Pancreas (tissue), 10 donors: ENCODE results near the gene KRTAP4-4. TPM values are rescaled to one million over a fixed set of nuclear protein-coding genes. Genes with fewer than 3 reads are reported as not detected.
"Not testable (repeated sequence)": the region's sequence is repeated elsewhere in the genome, so short reads cannot be mapped to it uniquely, and the experiment has no call there.

Experiments used
- ATAC-seq, 4 donors: fragments of 200-7000 bp; cut with Tn5 transposase; one replicate each; pipeline versions ENCODE4 v1.8.0 to v1.9.1; 2020; ENCODE audit warnings: mild to moderate bottlenecking in 4 of 4, moderate library complexity in 4 of 4
- DNase-seq, 6 donors: peaks; one replicate each; pipeline ENCODE4 v3.0.0-alpha.2; 2020
- FAIRE-seq: peaks from 2 replicates; lab custom pipeline; 2012; peaks lifted over from hg19 to GRCh38; lab: Jason Lieb, UNC
- H3K27ac ChIP-seq, 4 donors: fragments of 200-600 bp; sonication (generic); 1 replicate in 3 of 4; 2 replicates in 1 of 4; pipeline versions ENCODE4 v1.5.0 to v1.8.0; 2020
- H3K27me3 ChIP-seq, 4 donors: fragments of 200-600 bp; one replicate each; pipeline ENCODE4 v1.8.0; 2021
- H3K36me3 ChIP-seq, 3 donors: fragments of 200-600 bp; sonication (generic) in 1 of 3; one replicate each; pipeline versions ENCODE4 v1.5.0 to v1.8.0; 2020 to 2021
- H3K4me1 ChIP-seq, 3 donors: fragments of 200-600 bp; one replicate each; pipeline ENCODE4 v1.8.0; 2021
- H3K4me3 ChIP-seq, 4 donors: fragments of 200-600 bp; sonication (generic) in 2 of 4; one replicate each; pipeline versions ENCODE4 v1.5.0 to v1.8.0; 2020 to 2021
- H3K9me3 ChIP-seq, 4 donors: fragments of 200-600 bp; one replicate each; pipeline ENCODE4 v1.8.0; 2021
- WGBS, 2 donors: extraction: QIAGEN DNeasy Blood & Tissue Kit; methylation state at CpG; one replicate each; pipeline ENCODE4 v1.1.7; 2013; 5-methylcytosine and 5-hydroxymethylcytosine counted together
- intact Hi-C, 3 donors: fragments of 100-400 bp; cut with DNase I; formaldehyde crosslinking; loops; one replicate each; pipeline versions ENCODE4 v1.11.1 to v1.14.2; 2022
- polyA plus RNA-seq, 2 donors: library from polyadenylated mRNA; stranded (reverse); fragments of 200-250 nt; gene quantifications; one replicate each; pipeline ENCODE4 v1.2.3, GENCODE V29; 2013
- total RNA-seq, 6 donors: library from RNA; stranded (reverse); fragmentation: NEBNext Ultra II Directional in 4 of 6; extraction: Animal tissue kit (Norgen Biotek cat#: 25700) in 4 of 6; gene quantifications; one replicate each; pipeline versions ENCODE4 v1.2.1 to v1.2.4, GENCODE V29; 2021 to 2023
- TF ChIP-seq, protein P1 (sequence below), 4 donors: fragments of 200-600 bp; sonication (generic) in 3 of 4; IDR thresholded peaks; one replicate each; pipeline versions ENCODE4 v1.5.0 to v1.8.0; 2021; ENCODE audit warnings: antibody characterized with exemption in 4 of 4
- donor health status: healthy with polysubstance abuse.
- donor health status: DM: no; HTN: no; CAD: no; lungs with moderate emphysema.
- donor health status: DM: no; HTN: no; CAD: no.
- donor health status: control.
- donor health status: control.
- donor health status: Bipolar disorder and iron deficiency.
- donor health status: DM: yes; HTN: yes; CAD: no.
- donor health status: DM: no; HTN: no; CAD: no.
- donor health status: DM: no; HTN: no; CAD: no.
- donor health status: DM: yes; HTN: yes; CAD: no.

The KRTAP4-4 gene
- total RNA-seq (not detected), polyA plus RNA-seq (not detected)

GRCh38 chr17:41160648-41161047 lies at the start of gene KRTAP4-4:
Gene KRTAP4-4, minus strand, starts transcription at chr17:41160748. Its CDS starts 57 bp downstream, at chr17:41160691.
- no peaks in the 10 kb centered on the region for H3K9me3 ChIP-seq
- intact Hi-C loops, result no loop called here
- DNase-seq (no peak), ATAC-seq (no peak), FAIRE-seq (no peak)
- H3K4me3 ChIP-seq, result no peak within 1 kb of the TSS
- H3K36me3 ChIP-seq, result no peaks in the 10 kb centered on the region
- H3K27me3 ChIP-seq, result peaks cover 0 to 4% (median 0%) of the 10 kb centered on the region in 4 donors
- 86 to 95% methylated on average over 1 of the region's 1 CpG for WGBS, 2 donors
- TF ChIP-seq, protein P1, sequence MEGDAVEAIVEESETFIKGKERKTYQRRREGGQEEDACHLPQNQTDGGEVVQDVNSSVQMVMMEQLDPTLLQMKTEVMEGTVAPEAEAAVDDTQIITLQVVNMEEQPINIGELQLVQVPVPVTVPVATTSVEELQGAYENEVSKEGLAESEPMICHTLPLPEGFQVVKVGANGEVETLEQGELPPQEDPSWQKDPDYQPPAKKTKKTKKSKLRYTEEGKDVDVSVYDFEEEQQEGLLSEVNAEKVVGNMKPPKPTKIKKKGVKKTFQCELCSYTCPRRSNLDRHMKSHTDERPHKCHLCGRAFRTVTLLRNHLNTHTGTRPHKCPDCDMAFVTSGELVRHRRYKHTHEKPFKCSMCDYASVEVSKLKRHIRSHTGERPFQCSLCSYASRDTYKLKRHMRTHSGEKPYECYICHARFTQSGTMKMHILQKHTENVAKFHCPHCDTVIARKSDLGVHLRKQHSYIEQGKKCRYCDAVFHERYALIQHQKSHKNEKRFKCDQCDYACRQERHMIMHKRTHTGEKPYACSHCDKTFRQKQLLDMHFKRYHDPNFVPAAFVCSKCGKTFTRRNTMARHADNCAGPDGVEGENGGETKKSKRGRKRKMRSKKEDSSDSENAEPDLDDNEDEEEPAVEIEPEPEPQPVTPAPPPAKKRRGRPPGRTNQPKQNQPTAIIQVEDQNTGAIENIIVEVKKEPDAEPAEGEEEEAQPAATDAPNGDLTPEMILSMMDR (IDR thresholded peaks at IDR 0.05), result no peak
- H3K27ac ChIP-seq, result no peak within 1 kb of the TSS
- no peaks in the 10 kb centered on the region for H3K4me1 ChIP-seq

GRCh38 chr17:41199421-41200078 lies 39.0 kb upstream of the KRTAP4-4 start:
- intact Hi-C loops, result no loop called here
- DNase-seq (no peak), ATAC-seq (no peak), FAIRE-seq (no peak)
- Histone ChIP-seq H3K4me1 (no peaks in the 10 kb centered on the region), H3K9me3 (no peaks in the 10 kb centered on the region), H3K36me3 (no peaks in the 10 kb centered on the region), H3K27me3 (no peaks in the 10 kb centered on the region), H3K27ac (no peak overlapping the region), H3K4me3 (no peak overlapping the region)
- TF ChIP-seq, protein P1 (IDR thresholded peaks at IDR 0.05), result no peak
- WGBS, 2 donors, result 34 to 49% methylated on average over 5 of the region's 5 CpGs

GRCh38 chr17:41196068-41196467 lies 35.5 kb upstream of the KRTAP4-4 start:
- intact Hi-C loops, result no loop called here
- Histone ChIP-seq H3K36me3 (no peaks in the 10 kb centered on the region), H3K27me3 (no peaks in the 10 kb centered on the region), H3K9me3 (no peaks in the 10 kb centered on the region), H3K4me1 (no peaks in the 10 kb centered on the region), H3K4me3 (no peak overlapping the region), H3K27ac (no peak overlapping the region)
- 18 to 25% methylated on average over 1 of the region's 1 CpG for WGBS, 2 donors
- ATAC-seq, result no peak
- FAIRE-seq, result no peak
- no peak for DNase-seq
- TF ChIP-seq, protein P1 (IDR thresholded peaks at IDR 0.05), result no peak

DNA sequence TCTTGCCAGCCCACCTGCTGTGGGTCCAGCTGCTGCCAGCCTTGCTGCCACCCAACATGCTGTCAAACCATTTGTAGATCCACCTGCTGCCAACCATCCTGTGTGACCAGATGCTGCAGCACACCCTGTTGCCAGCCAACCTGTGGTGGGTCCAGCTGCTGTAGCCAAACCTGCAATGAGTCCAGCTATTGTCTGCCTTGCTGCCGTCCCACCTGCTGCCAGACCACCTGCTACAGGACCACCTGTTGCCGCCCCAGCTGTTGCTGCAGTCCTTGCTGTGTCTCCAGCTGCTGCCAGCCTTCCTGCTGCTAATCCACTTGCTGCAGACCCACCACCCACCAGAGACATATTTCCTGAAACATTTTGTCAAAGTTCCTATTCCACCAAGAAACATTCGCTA lies 29.8 kb upstream of the KRTAP4-4 start:
- DNase-seq, result no peak
- H3K27ac ChIP-seq, result no peak overlapping the region
- intact Hi-C loops, result no loop called here
- TF ChIP-seq, protein P1 (IDR thresholded peaks at IDR 0.05), result no peak
- H3K4me3 ChIP-seq, result no peak overlapping the region
- H3K27me3 ChIP-seq, result no peaks in the 10 kb centered on the region
- no peaks in the 10 kb centered on the region for H3K4me1 ChIP-seq
- ATAC-seq, result no peak
- H3K9me3 ChIP-seq, result no peaks in the 10 kb centered on the region
- no peak for FAIRE-seq
- 66 to 67% methylated on average over 3 of the region's 3 CpGs for WGBS, 2 donors
- no peaks in the 10 kb centered on the region for H3K36me3 ChIP-seq

DNA sequence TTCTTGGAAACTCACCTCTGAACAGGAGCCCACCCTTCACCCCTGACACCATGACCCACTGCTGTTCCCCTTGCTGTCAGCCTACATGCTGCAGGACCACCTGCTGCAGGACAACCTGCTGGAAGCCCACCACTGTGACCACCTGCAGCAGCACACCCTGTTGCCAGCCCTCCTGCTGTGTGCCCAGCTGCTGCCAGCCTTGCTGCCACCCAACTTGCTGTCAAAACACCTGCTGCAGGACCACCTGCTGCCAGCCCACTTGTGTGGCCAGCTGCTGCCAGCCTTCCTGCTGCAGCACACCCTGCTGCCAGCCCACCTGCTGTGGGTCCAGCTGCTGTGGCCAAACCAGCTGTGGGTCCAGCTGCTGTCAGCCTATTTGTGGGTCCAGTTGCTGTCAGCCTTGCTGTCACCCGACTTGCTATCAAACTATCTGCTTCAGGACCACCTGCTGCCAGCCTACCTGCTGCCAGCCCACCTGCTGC lies 29.3 kb upstream of the KRTAP4-4 start, which contains the start of gene KRTAP9-1:
Gene KRTAP9-1 (plus strand): TSS at position 51 of the 482 bp plus-strand sequence. CDS start 0 bp downstream, at position 51.
- H3K9me3 ChIP-seq, H3K36me3 ChIP-seq, ATAC-seq, H3K4me1 ChIP-seq, H3K27me3 ChIP-seq, H3K27ac ChIP-seq, DNase-seq, intact Hi-C loops, FAIRE-seq, H3K4me3 ChIP-seq: not testable (repeated sequence)
- 56 to 64% methylated on average over 1 of the region's 1 CpG for WGBS, 2 donors
